ENCODE measurements around the gene SORCS2. TPM values are rescaled to one million over a fixed set of nuclear protein-coding genes. Genes with fewer than 3 reads are reported as not detected.

The SORCS2 gene
- total RNA-seq, 1 experiment from 2014 or later: 0.15 TPM

- Histone ChIP-seq H3K4me3 (ENCODE audit: low read depth in 2 of 2, low read length in 2 of 2) (no peak overlapping the region), H3K36me3 (ENCODE audit: control insufficient read depth, insufficient read depth, low read length) (no peaks in the 10 kb centered on the region), H3K9me3 (ENCODE audit: control insufficient read depth, insufficient read depth, low read depth, low read length) (no peaks in the 10 kb centered on the region), H3K4me1 (ENCODE audit: control insufficient read depth, insufficient read depth, low read length) (no peaks in the 10 kb centered on the region), H3K27me3 (ENCODE audit: control insufficient read depth, insufficient read depth, low read length) (no peaks in the 10 kb centered on the region; the same call in 1 of the 2 replicates), H3K27ac (ENCODE audit: low read length) (no peak overlapping the region)
- no peak for TF ChIP-seq SIN3A (IDR thresholded peaks at IDR 0.05; ENCODE audit: borderline replicate concordance, insufficient read depth, low read depth, low read length)
- TF ChIP-seq, protein P1, sequence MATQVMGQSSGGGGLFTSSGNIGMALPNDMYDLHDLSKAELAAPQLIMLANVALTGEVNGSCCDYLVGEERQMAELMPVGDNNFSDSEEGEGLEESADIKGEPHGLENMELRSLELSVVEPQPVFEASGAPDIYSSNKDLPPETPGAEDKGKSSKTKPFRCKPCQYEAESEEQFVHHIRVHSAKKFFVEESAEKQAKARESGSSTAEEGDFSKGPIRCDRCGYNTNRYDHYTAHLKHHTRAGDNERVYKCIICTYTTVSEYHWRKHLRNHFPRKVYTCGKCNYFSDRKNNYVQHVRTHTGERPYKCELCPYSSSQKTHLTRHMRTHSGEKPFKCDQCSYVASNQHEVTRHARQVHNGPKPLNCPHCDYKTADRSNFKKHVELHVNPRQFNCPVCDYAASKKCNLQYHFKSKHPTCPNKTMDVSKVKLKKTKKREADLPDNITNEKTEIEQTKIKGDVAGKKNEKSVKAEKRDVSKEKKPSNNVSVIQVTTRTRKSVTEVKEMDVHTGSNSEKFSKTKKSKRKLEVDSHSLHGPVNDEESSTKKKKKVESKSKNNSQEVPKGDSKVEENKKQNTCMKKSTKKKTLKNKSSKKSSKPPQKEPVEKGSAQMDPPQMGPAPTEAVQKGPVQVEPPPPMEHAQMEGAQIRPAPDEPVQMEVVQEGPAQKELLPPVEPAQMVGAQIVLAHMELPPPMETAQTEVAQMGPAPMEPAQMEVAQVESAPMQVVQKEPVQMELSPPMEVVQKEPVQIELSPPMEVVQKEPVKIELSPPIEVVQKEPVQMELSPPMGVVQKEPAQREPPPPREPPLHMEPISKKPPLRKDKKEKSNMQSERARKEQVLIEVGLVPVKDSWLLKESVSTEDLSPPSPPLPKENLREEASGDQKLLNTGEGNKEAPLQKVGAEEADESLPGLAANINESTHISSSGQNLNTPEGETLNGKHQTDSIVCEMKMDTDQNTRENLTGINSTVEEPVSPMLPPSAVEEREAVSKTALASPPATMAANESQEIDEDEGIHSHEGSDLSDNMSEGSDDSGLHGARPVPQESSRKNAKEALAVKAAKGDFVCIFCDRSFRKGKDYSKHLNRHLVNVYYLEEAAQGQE (IDR thresholded peaks at IDR 0.05; ENCODE audit: insufficient read depth in 1 of 2, low read depth in 2 of 2, low read length in 1 of 2): no peak
- no peak for TF ChIP-seq POLR2AphosphoS5 (IDR thresholded peaks at IDR 0.05; ENCODE audit: low read depth, low read length)
- no peak for TF ChIP-seq TCF7L2 (IDR thresholded peaks at IDR 0.05; ENCODE audit: low read depth, low read length)
- TF ChIP-seq, protein P2, sequence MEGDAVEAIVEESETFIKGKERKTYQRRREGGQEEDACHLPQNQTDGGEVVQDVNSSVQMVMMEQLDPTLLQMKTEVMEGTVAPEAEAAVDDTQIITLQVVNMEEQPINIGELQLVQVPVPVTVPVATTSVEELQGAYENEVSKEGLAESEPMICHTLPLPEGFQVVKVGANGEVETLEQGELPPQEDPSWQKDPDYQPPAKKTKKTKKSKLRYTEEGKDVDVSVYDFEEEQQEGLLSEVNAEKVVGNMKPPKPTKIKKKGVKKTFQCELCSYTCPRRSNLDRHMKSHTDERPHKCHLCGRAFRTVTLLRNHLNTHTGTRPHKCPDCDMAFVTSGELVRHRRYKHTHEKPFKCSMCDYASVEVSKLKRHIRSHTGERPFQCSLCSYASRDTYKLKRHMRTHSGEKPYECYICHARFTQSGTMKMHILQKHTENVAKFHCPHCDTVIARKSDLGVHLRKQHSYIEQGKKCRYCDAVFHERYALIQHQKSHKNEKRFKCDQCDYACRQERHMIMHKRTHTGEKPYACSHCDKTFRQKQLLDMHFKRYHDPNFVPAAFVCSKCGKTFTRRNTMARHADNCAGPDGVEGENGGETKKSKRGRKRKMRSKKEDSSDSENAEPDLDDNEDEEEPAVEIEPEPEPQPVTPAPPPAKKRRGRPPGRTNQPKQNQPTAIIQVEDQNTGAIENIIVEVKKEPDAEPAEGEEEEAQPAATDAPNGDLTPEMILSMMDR (IDR thresholded peaks at IDR 0.05): no peak
- DNase-seq (ENCODE audit: low read depth, low spot score) (no peak), ATAC-seq (no peak)
- in situ Hi-C loops (cut with HindIII; ENCODE audit: low pct_unique_long_range_greater_than_20kb, low sequenced_read_pairs) (no loop called here), intact Hi-C loops (cut with micrococcal nuclease; ENCODE audit: unreplicated experiment) (no loop called here)
- BruUV-seq (replicated peaks): no TSS peak
- ChIA-PET POLR2A (no interaction called here), CTCF (no interaction called here)
These were observed 393.4 kb downstream of the SORCS2 start for GRCh38 chr4:7585768-7586167.

DNA sequence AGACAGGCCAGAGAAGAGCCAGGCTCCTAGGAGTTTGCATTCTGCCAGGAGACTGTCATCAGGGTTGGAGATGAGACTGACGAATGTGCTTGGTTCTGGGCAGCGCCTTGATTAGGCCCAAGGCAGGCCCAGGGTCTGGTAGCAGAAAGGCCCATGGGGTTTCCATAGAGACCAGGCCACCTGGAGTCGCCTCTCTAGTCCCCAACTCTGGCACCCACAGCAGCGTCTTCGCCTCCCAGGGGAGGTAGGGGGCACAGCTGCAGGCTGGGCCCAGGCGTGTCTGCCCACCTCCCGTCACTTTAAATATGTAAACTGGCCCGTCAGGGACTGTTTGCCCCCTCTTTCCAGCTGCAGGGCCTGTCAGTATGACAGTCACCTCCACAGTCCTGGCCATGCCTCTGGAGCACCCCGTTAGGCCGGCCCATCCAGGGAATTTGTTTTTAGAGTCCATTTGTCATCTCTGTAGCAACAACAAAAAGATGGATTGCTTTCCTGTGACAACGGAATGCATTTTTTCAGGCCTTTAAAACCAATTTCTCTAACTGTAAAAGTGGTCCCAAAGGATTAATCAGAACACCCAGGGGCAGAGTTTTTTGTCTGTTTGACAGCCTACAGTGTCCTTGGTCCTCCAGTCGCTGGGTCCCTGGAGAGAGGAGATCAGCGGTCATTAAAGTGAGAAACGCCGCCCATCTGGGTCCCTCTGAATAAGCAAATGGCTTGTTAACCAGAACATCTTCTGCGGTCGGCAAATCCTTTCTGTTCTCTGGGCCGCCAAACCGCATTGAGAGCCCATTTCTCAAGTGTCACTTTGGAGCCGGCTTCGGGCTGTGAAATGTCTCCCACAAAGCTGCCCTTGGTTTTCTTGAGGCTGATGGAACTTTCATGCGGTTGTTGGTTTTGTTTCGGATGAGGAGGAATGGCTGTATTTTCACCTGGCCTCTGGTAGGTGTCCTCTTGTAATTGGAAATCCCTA lies 395.4 kb downstream of the SORCS2 start:
- in situ Hi-C loops (cut with HindIII; ENCODE audit: low pct_unique_long_range_greater_than_20kb, low sequenced_read_pairs) (no loop called here), intact Hi-C loops (cut with micrococcal nuclease; ENCODE audit: unreplicated experiment) (no loop called here)
- Histone ChIP-seq H3K27ac (ENCODE audit: low read length) (no peak overlapping the region), H3K4me3 (ENCODE audit: low read depth in 2 of 2, low read length in 2 of 2) (no peak overlapping the region), H3K36me3 (ENCODE audit: control insufficient read depth, insufficient read depth, low read length) (no peaks in the 10 kb centered on the region), H3K9me3 (ENCODE audit: control insufficient read depth, insufficient read depth, low read depth, low read length) (no peaks in the 10 kb centered on the region), H3K4me1 (ENCODE audit: control insufficient read depth, insufficient read depth, low read length) (no peaks in the 10 kb centered on the region), H3K27me3 (ENCODE audit: control insufficient read depth, insufficient read depth, low read length) (no peaks in the 10 kb centered on the region; the same call in 1 of the 2 replicates)
- TF ChIP-seq, protein P1 (IDR thresholded peaks at IDR 0.05; ENCODE audit: insufficient read depth in 1 of 2, low read depth in 2 of 2, low read length in 1 of 2): no peak
- no peak for TF ChIP-seq TCF7L2 (IDR thresholded peaks at IDR 0.05; ENCODE audit: low read depth, low read length)
- TF ChIP-seq, protein P2 (IDR thresholded peaks at IDR 0.05): no peak
- TF ChIP-seq SIN3A (IDR thresholded peaks at IDR 0.05; ENCODE audit: borderline replicate concordance, insufficient read depth, low read depth, low read length): no peak
- TF ChIP-seq POLR2AphosphoS5 (IDR thresholded peaks at IDR 0.05; ENCODE audit: low read depth, low read length): no peak
- POLR2A ChIA-PET: no interaction called here
- DNase-seq (ENCODE audit: low read depth, low spot score) (no peak), ATAC-seq (no peak)
- CTCF ChIA-PET: no interaction called here
- no TSS peak for BruUV-seq (replicated peaks)

Data from Panc1 (cell line).